Measurements from ENCODE around the gene SH3RF1. TPM values are rescaled to one million over a fixed set of nuclear protein-coding genes. Genes with fewer than 3 reads are reported as not detected.

SH3RF1 gene
- total RNA-seq, 2 experiments from 2014 or later, result 0.34 TPM

GRCh38 chr4:169254546-169254983, 16.2 kb downstream of the SH3RF1 start:
- H3K27ac Mint-ChIP-seq, result no peak overlapping the region
- H3K9me3 Mint-ChIP-seq, result no peaks in the 10 kb centered on the region
- no peaks in the 10 kb centered on the region for H3K36me3 Mint-ChIP-seq (ENCODE audit: low read depth)
- no peaks in the 10 kb centered on the region for H3K4me1 Mint-ChIP-seq (ENCODE audit: low read depth)
- CTCF ChIA-PET, result no interaction called here
- H3K4me3 Mint-ChIP-seq, result no peak overlapping the region
- POLR2A ChIA-PET, result no interaction called here
- DNase-seq (no peak), ATAC-seq (no peak)
- TF ChIP-seq CTCF (IDR thresholded peaks at IDR 0.05), result no peak
- peaks cover 10% of the 10 kb centered on the region for H3K27me3 Mint-ChIP-seq
- intact Hi-C loops (cut with micrococcal nuclease), result no loop called here

GRCh38 chr4:169253904-169254303, 16.9 kb downstream of the SH3RF1 start:
- H3K36me3 Mint-ChIP-seq (ENCODE audit: low read depth), result no peaks in the 10 kb centered on the region
- POLR2A ChIA-PET, result no interaction called here
- DNase-seq (no peak), ATAC-seq (no peak)
- H3K4me3 Mint-ChIP-seq, result no peak overlapping the region
- no peak overlapping the region for H3K27ac Mint-ChIP-seq
- CTCF ChIA-PET, result no interaction called here
- no peak for TF ChIP-seq CTCF (IDR thresholded peaks at IDR 0.05)
- intact Hi-C loops (cut with micrococcal nuclease), result no loop called here
- H3K27me3 Mint-ChIP-seq, result peaks cover 8% of the 10 kb centered on the region
- H3K9me3 Mint-ChIP-seq, result no peaks in the 10 kb centered on the region
- H3K4me1 Mint-ChIP-seq (ENCODE audit: low read depth), result no peaks in the 10 kb centered on the region

GRCh38 chr4:169253113-169253671, 17.6 kb downstream of the SH3RF1 start:
- POLR2A ChIA-PET, result no interaction called here
- intact Hi-C loops (cut with micrococcal nuclease), result no loop called here

GRCh38 chr4:169252339-169253112, 18.2 kb downstream of the SH3RF1 start:
- TF ChIP-seq CTCF (IDR thresholded peaks at IDR 0.05), result no peak
- ChIA-PET CTCF (no interaction called here), POLR2A (no interaction called here)
- no peak for ATAC-seq
- peaks cover 7% of the 10 kb centered on the region for H3K27me3 Mint-ChIP-seq
- no peak for DNase-seq
- H3K4me1 Mint-ChIP-seq (ENCODE audit: low read depth), result no peaks in the 10 kb centered on the region
- no peak overlapping the region for H3K4me3 Mint-ChIP-seq
- H3K36me3 Mint-ChIP-seq (ENCODE audit: low read depth), result no peaks in the 10 kb centered on the region
- intact Hi-C loops (cut with micrococcal nuclease), result no loop called here
- no peak overlapping the region for H3K27ac Mint-ChIP-seq
- no peaks in the 10 kb centered on the region for H3K9me3 Mint-ChIP-seq

More at GRCh38 chr4:169253113-169253671, 17.6 kb downstream of the SH3RF1 start:
- TF ChIP-seq CTCF (IDR thresholded peaks at IDR 0.05), result no peak
- ATAC-seq (no peak), DNase-seq (no peak)
- Mint-ChIP-seq H3K9me3 (no peaks in the 10 kb centered on the region), H3K4me1 (ENCODE audit: low read depth) (no peaks in the 10 kb centered on the region), H3K36me3 (ENCODE audit: low read depth) (no peaks in the 10 kb centered on the region), H3K4me3 (no peak overlapping the region), H3K27me3 (peaks cover 7% of the 10 kb centered on the region), H3K27ac (no peak overlapping the region)
- CTCF ChIA-PET, result no interaction called here

All from activated CD8-positive, alpha-beta T cell treated with anti-CD3 and anti-CD28 coated beads for 36 hours (primary cell).